HCT116 (cell line): Measurements from ENCODE around the gene VWA3B. TPM values are rescaled to one million over a fixed set of nuclear protein-coding genes. Genes with fewer than 3 reads are reported as not detected.

Experiments used
- ATAC-seq: fragments of 200-7000 bp; cut with Tn5 transposase; 2 replicates; pipeline ENCODE4 v1.9.1; 2020; ENCODE audit warnings: mild to moderate bottlenecking, moderate library complexity
- BruUV-seq: library from RNA; stranded (reverse); fragments of 400-500 nt; replicated peaks from 2 replicates; lab custom pipeline; 2021; lab: Mats Ljungman, UMichigan
- CTCF ChIA-PET: fragments of 300-600 bp; sonication (Branson Sonifier 250); formaldehyde crosslinking; loops from one replicate; lab custom pipeline; 2021; ENCODE audit warnings: antibody characterized with exemption; lab: Charles Lee
- POLR2A ChIA-PET: fragments of 300-600, 350-600 bp; sonication (Branson Sonifier 250); formaldehyde crosslinking; loops from one replicate; lab custom pipeline; 2021; ENCODE audit warnings: antibody characterized with exemption; lab: Charles Lee
- RAD21 ChIA-PET, 2 experiments: fragments of 300-600 bp; sonication (Branson Sonifier 250); formaldehyde crosslinking; loops; one replicate each; lab custom pipeline; 2023; ENCODE audit warnings: low total read pairs in 2 of 2; ENCODE audit not compliant: uncharacterized antibody in 2 of 2, unreplicated experiment in 2 of 2, low non-redundant PET in 1 of 2; lab: Charles Lee
- DNase-seq: peaks from one replicate; pipeline ENCODE4 v3.0.0-alpha.2; 2010; ENCODE audit warnings: low read depth, low spot score
- H2AFZ ChIP-seq: fragments of 200-600 bp; shearing (Covaris generic), sonication (generic); 2 replicates; pipeline ENCODE4 v1.6.1; 2017; ENCODE audit warnings: low read depth, mixed run types, mixed read lengths, antibody characterized with exemption, low read length; ENCODE audit not compliant: poor library complexity, severe bottlenecking
- H3K27ac ChIP-seq: 2 replicates; pipeline ENCODE4 v1.5.1; 2012; ENCODE audit warnings: low read depth, low read length
- H3K27me3 ChIP-seq: fragments of 200-600 bp; sonication (generic); 2 replicates; pipeline ENCODE4 v1.6.1; 2016; ENCODE audit warnings: mixed run types, low read length, mixed read lengths; ENCODE audit not compliant: insufficient read depth
- H3K36me3 ChIP-seq, 2 experiments: fragments of 200-500 bp in 1 of 2; fragments of 200-600 bp in 1 of 2; sonication (Bioruptor generic) in 1 of 2; sonication (generic) in 1 of 2; 2 replicates each; pipeline versions ENCODE4 v1.5.1 to v1.6.1; 2014 to 2016; ENCODE audit warnings: low read length in 2 of 2, inconsistent platforms in 1 of 2, mixed read lengths in 1 of 2, mixed run types in 1 of 2; ENCODE audit not compliant: insufficient read depth in 2 of 2, control insufficient read depth in 1 of 2
- H3K4me1 ChIP-seq, 2 experiments: fragments of 200-600 bp in 1 of 2; sonication (generic) in 1 of 2; 2 replicates each; pipeline versions ENCODE4 v1.5.1 to v1.6.1; 2012 to 2017; ENCODE audit warnings: low read length in 2 of 2, inconsistent platforms in 1 of 2, mild to moderate bottlenecking in 1 of 2, mixed read lengths in 1 of 2, mixed run types in 1 of 2, moderate library complexity in 1 of 2; ENCODE audit not compliant: insufficient read depth in 2 of 2, control insufficient read depth in 1 of 2
- H3K4me2 ChIP-seq: fragments of 200-600 bp; sonication (generic); 2 replicates; pipeline ENCODE4 v1.6.1; 2017; ENCODE audit warnings: mixed run types, low read length, mixed read lengths
- H3K4me3 ChIP-seq, 2 experiments: fragments of 200-600 bp in 1 of 2; sonication (generic) in 1 of 2; replicated peaks in 1 of 2; 2 replicates each; pipeline ENCODE4 v1.5.1; 2011 to 2016; ENCODE audit warnings: low read length in 2 of 2, control low read depth in 1 of 2, low read depth in 1 of 2, mild to moderate bottlenecking in 1 of 2, mixed read lengths in 1 of 2, mixed run types in 1 of 2
- H3K79me2 ChIP-seq: fragments of 200-600 bp; sonication (generic); 2 replicates; pipeline ENCODE4 v1.6.1; 2017; ENCODE audit warnings: mild to moderate bottlenecking, mixed run types, low read length, moderate library complexity, mixed read lengths; ENCODE audit not compliant: insufficient read depth
- H3K9ac ChIP-seq: fragments of 200-600 bp; sonication (generic); 2 replicates; pipeline ENCODE4 v1.6.1; 2016; ENCODE audit warnings: low read length, mixed read lengths
- H3K9me2 ChIP-seq: fragments of 200-600 bp; sonication (generic), shearing (Covaris generic); 2 replicates; pipeline ENCODE4 v1.6.1; 2017; ENCODE audit warnings: mixed run types, mild to moderate bottlenecking, moderate library complexity; ENCODE audit not compliant: insufficient read depth
- H3K9me3 ChIP-seq, 2 experiments: fragments of 200-500 bp in 1 of 2; fragments of 200-600 bp in 1 of 2; sonication (Bioruptor generic) in 1 of 2; sonication (generic) in 1 of 2; 2 replicates each; pipeline ENCODE4 v1.6.1; 2014 to 2017; ENCODE audit warnings: low read length in 2 of 2, mixed read lengths in 2 of 2, inconsistent platforms in 1 of 2, low read depth in 1 of 2, mild to moderate bottlenecking in 1 of 2, mixed run types in 1 of 2, moderate library complexity in 1 of 2; ENCODE audit not compliant: control insufficient read depth in 1 of 2, insufficient read depth in 1 of 2
- H4K20me1 ChIP-seq: fragments of 200-600 bp; sonication (generic), shearing (Covaris generic); 2 replicates; pipeline ENCODE4 v1.6.1; 2017; ENCODE audit warnings: mixed run types, mild to moderate bottlenecking, moderate library complexity; ENCODE audit not compliant: insufficient read depth
- CEBPB ChIP-seq: IDR thresholded peaks from 2 replicates; pipeline ENCODE4 v1.6.1; 2012; ENCODE audit warnings: low read depth
- ELF1 ChIP-seq: IDR thresholded peaks from 2 replicates; pipeline ENCODE4 v1.6.1; 2012; ENCODE audit warnings: low read depth, borderline replicate concordance
- FOSL1 ChIP-seq: IDR thresholded peaks from 2 replicates; pipeline ENCODE4 v1.6.1; 2012; ENCODE audit warnings: low read depth
- POLR2A ChIP-seq: IDR thresholded peaks from 2 replicates; pipeline ENCODE4 v1.7.0; 2011; ENCODE audit warnings: borderline replicate concordance; ENCODE audit not compliant: insufficient read depth, insufficient read length; ENCODE audit errors: extremely low read depth
- RAD21 ChIP-seq: IDR thresholded peaks from 2 replicates; pipeline ENCODE4 v1.6.1; 2012; ENCODE audit warnings: low read depth, mild to moderate bottlenecking
- REST ChIP-seq: IDR thresholded peaks from 2 replicates; pipeline ENCODE4 v1.6.1; 2012; ENCODE audit warnings: low read depth
- SIN3A ChIP-seq: IDR thresholded peaks from 2 replicates; pipeline ENCODE4 v1.6.1; 2012; ENCODE audit warnings: low read depth
- SP1 ChIP-seq: IDR thresholded peaks from 2 replicates; pipeline ENCODE4 v1.6.1; 2012; ENCODE audit warnings: low read depth
- SRF ChIP-seq: IDR thresholded peaks from 2 replicates; pipeline ENCODE4 v1.6.1; 2012; ENCODE audit warnings: low read depth
- TCF7L2 ChIP-seq: IDR thresholded peaks from 2 replicates; pipeline ENCODE4 v1.7.0; 2011; ENCODE audit warnings: borderline replicate concordance, inconsistent platforms; ENCODE audit not compliant: insufficient read depth, insufficient read length; ENCODE audit errors: extremely low read depth
- ZFX ChIP-seq: fragments of 450-650 bp; IDR thresholded peaks from 2 replicates; pipeline ENCODE4 v1.6.1; 2017
- intact Hi-C: fragments of 100-400 bp; cut with micrococcal nuclease; formaldehyde crosslinking; loops from 2 replicates; pipeline ENCODE4 v1.10.0; 2022
- total RNA-seq: library from RNA; stranded (reverse); gene quantifications from one replicate; pipeline ENCODE4 v1.2.1, GENCODE V29; 2021; ENCODE audit not compliant: unreplicated experiment
- TF ChIP-seq, protein P1 (sequence below): IDR thresholded peaks from 2 replicates; pipeline ENCODE4 v1.6.1; 2012

VWA3B gene
- total RNA-seq, 1 experiment from 2014 or later, result 0.47 TPM

DNA sequence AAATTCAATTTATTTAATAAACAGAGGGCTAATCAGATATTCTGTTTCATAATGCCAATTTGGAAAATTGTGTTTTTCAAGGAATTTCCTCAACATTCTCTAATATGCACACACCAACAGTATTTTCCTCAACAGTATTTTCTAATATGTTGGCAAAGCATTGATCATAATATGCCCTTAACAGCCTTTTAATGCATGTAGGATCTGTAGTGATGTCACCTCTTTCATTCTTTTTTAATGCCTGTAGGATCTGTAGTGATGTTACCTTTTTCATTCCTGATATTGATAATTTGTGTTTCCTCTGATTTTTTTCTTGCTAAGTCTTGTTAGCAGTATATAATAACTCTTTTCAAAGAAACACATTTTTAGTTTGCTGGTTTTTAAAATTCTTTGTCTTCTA lies 15.9 kb downstream of the VWA3B start:
- intact Hi-C loops, result no loop called here

More for the DNA sequence above, 15.9 kb downstream of the VWA3B start:
- no peaks in the 10 kb centered on the region for H3K36me3 ChIP-seq
- DNase-seq (no peak), ATAC-seq (no peak)
- no TSS peak for BruUV-seq
- H3K9ac ChIP-seq, result no peak overlapping the region
- POLR2A ChIA-PET, result no interaction called here
- no peak overlapping the region for H3K4me3 ChIP-seq
- no peaks in the 10 kb centered on the region for H3K27me3 ChIP-seq
- no peak for TF ChIP-seq SIN3A
- no peak for TF ChIP-seq RAD21
- no peak for TF ChIP-seq FOSL1
- no peak for TF ChIP-seq ZFX
- TF ChIP-seq CEBPB, result no peak
- TF ChIP-seq ELF1, result no peak
- TF ChIP-seq REST, result no peak
- TF ChIP-seq SRF, result no peak
- TF ChIP-seq, protein P1, sequence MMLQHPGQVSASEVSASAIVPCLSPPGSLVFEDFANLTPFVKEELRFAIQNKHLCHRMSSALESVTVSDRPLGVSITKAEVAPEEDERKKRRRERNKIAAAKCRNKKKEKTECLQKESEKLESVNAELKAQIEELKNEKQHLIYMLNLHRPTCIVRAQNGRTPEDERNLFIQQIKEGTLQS, result no peak
- TF ChIP-seq SP1, result no peak
- no peak for TF ChIP-seq TCF7L2
- no peak for TF ChIP-seq POLR2A
- H3K4me1 ChIP-seq, result no peaks in the 10 kb centered on the region
- RAD21 ChIA-PET, result no interaction called here
- no peaks in the 10 kb centered on the region for H3K79me2 ChIP-seq
- H3K9me3 ChIP-seq, result no peaks in the 10 kb centered on the region
- no peaks in the 10 kb centered on the region for H4K20me1 ChIP-seq
- CTCF ChIA-PET, result no interaction called here
- H3K4me2 ChIP-seq, result no peak overlapping the region
- no peak overlapping the region for H2AFZ ChIP-seq
- no peak overlapping the region for H3K27ac ChIP-seq
- no peaks in the 10 kb centered on the region for H3K9me2 ChIP-seq
